ENCODE measurements around the gene CD68. TPM values are rescaled to one million over a fixed set of nuclear protein-coding genes. Genes with fewer than 3 reads are reported as not detected.

The CD68 gene
- total RNA-seq, 1 donor from 2014 or later = 398 TPM

DNA sequence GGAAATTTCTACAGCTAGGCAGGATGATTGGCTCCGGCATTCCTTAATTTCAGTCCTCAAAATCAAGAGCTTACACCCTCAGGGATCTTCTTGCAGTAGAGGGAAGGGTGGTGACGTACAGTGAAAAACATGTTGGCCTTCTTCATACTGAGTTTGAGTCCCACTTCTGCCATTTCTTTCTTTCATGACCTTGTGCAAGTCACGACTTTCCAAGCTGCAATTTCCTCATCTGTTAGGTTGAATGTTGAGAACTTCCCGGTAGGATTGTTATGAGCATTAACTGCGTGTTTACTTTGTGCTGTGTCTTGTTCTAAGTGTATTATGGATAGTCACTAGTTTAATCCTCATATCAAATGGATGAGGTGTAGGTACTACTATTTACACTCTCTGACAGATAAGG lies 9.9 kb upstream of the CD68 start:
- H3K36me3 ChIP-seq = peaks cover 68% of the 10 kb centered on the region
- intact Hi-C loops (cut with DNase I) = no loop called here
- ATAC-seq = no peak

DNA sequence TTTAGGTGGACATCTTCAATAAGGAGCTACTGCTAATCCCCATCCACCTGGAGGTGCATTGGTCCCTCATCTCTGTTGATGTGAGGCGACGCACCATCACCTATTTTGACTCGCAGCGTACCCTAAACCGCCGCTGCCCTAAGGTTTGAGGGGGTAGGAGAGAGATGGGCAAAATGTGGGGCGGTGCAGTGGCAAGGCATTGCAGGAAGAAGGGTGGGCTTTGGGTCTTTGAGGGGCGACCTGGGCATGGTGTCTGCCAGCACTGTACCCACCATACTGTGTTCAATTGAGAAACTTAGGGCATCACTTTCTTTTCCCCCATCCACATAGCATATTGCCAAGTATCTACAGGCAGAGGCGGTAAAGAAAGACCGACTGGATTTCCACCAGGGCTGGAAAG lies 9.1 kb upstream of the CD68 start:
- intact Hi-C loops (cut with DNase I) = no loop called here
- no peaks in the 10 kb centered on the region for H3K9me3 ChIP-seq

More for the DNA sequence above, 9.9 kb upstream of the CD68 start:
- Histone ChIP-seq H3K4me3 (no peak overlapping the region), H3K4me1 (peaks cover 7% of the 10 kb centered on the region), H3K27me3 (no peaks in the 10 kb centered on the region), H3K9me3 (no peaks in the 10 kb centered on the region), H3K27ac (no peak overlapping the region)
- DNase-seq = no peak
- TF ChIP-seq, protein P1, sequence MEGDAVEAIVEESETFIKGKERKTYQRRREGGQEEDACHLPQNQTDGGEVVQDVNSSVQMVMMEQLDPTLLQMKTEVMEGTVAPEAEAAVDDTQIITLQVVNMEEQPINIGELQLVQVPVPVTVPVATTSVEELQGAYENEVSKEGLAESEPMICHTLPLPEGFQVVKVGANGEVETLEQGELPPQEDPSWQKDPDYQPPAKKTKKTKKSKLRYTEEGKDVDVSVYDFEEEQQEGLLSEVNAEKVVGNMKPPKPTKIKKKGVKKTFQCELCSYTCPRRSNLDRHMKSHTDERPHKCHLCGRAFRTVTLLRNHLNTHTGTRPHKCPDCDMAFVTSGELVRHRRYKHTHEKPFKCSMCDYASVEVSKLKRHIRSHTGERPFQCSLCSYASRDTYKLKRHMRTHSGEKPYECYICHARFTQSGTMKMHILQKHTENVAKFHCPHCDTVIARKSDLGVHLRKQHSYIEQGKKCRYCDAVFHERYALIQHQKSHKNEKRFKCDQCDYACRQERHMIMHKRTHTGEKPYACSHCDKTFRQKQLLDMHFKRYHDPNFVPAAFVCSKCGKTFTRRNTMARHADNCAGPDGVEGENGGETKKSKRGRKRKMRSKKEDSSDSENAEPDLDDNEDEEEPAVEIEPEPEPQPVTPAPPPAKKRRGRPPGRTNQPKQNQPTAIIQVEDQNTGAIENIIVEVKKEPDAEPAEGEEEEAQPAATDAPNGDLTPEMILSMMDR (IDR thresholded peaks at IDR 0.05) = no peak

DNA sequence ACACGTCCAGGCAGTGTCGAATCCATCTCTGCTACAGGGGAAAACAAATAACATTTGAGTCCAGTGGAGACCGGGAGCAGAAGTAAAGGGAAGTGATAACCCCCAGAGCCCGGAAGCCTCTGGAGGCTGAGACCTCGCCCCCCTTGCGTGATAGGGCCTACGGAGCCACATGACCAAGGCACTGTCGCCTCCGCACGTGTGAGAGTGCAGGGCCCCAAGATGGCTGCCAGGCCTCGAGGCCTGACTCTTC lies 7.2 kb upstream of the CD68 start:
- Histone ChIP-seq H3K9me3 (no peaks in the 10 kb centered on the region), H3K27ac (peak overlapping the region; percentile 83), H3K27me3 (no peaks in the 10 kb centered on the region), H3K36me3 (peaks cover 68% of the 10 kb centered on the region), H3K4me1 (peaks cover 31% of the 10 kb centered on the region), H3K4me3 (peak overlapping the region; percentile 99)
- intact Hi-C loops (cut with DNase I) = no loop called here
- no peak for ATAC-seq
- TF ChIP-seq, protein P1 (IDR thresholded peaks at IDR 0.05) = no peak
- no peak for DNase-seq

More for the DNA sequence above, 9.1 kb upstream of the CD68 start:
- no peak overlapping the region for H3K27ac ChIP-seq
- peaks cover 15% of the 10 kb centered on the region for H3K4me1 ChIP-seq
- DNase-seq = no peak
- no peaks in the 10 kb centered on the region for H3K27me3 ChIP-seq
- H3K4me3 ChIP-seq = no peak overlapping the region
- H3K36me3 ChIP-seq = peaks cover 68% of the 10 kb centered on the region
- TF ChIP-seq, protein P1 (IDR thresholded peaks at IDR 0.05) = no peak
- ATAC-seq = no peak

DNA sequence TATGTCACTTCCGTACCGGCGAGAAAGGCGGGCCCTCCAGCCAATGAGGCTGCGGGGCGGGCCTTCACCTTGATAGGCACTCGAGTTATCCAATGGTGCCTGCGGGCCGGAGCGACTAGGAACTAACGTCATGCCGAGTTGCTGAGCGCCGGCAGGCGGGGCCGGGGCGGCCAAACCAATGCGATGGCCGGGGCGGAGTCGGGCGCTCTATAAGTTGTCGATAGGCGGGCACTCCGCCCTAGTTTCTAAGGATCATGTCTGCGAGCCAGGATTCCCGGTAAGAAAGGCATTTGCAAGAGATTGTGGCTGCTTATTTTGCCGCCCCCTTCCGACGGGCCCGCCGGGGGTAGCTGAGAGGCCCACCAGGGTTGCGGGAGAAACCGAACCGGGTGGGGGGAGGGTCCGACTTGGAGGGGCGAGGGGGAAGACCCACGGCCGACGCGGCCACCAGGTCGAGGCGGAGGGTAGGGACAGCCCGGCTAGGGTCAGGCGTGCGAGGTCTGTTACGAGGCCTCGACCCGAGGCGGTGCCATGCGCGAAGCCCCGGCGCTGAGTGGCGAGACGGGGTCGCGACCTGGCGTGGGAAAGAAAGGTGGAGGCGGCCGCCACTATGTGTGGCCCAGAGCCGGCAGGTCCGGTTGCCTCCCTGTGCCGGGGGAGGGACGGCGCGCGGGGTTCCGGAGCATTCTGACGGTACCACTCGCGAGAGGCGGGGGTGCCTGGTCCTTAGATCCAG lies 6.7 kb upstream of the CD68 start:
- H3K9me3 ChIP-seq = no peaks in the 10 kb centered on the region
- peaks cover 35% of the 10 kb centered on the region for H3K4me1 ChIP-seq
- no peaks in the 10 kb centered on the region for H3K27me3 ChIP-seq
- peak; percentile 99 for DNase-seq
- TF ChIP-seq, protein P1 (IDR thresholded peaks at IDR 0.05) = no peak
- peak; percentile 94 for ATAC-seq
- peaks cover 68% of the 10 kb centered on the region for H3K36me3 ChIP-seq
- peak overlapping the region; percentile 99 for H3K4me3 ChIP-seq
- intact Hi-C loops (cut with DNase I) = no loop called here
- peak overlapping the region; percentile 99 for H3K27ac ChIP-seq

DNA sequence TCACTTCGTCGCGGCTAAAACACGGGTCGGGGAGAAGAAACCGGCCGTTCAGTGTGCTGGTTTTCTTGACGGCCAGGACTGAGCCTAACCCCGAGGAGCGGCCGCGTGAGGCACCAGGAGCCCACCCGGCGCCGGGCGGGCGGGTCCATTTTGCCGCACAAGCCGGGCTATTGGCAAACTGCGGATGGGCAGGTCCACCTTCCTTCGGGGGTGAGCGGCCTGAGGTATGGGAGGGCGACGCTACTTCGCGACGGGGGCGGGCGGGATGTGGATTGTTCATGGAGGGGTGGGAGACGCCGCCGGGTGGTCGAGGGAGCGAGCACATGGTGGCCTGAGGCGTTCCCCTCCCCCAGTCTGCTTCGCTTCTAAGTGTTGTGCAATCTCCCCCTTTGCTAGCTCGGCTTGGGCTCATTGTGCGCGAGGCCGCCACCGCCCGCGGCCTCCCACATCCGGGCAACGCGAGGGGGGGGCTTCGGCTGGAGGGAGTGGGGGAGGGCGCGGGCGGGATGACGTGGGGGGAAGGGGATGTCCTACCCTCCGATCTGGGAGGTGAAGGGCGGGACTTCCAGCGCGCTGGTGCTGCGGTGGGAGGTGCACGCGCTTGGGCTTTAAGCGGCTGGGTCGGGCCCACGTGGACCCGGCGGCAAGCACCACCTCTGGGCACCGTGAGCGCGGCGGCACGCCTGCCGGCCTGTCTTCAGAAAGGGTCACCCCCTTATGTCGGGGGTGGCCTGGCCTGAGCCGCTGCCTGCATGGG lies 5.9 kb upstream of the CD68 start:
- no peaks in the 10 kb centered on the region for H3K9me3 ChIP-seq
- TF ChIP-seq, protein P1 (IDR thresholded peaks at IDR 0.05) = no peak
- peaks cover 72% of the 10 kb centered on the region for H3K36me3 ChIP-seq
- H3K27ac ChIP-seq = peak overlapping the region; percentile 99
- intact Hi-C loops (cut with DNase I) = no loop called here
- peaks cover 42% of the 10 kb centered on the region for H3K4me1 ChIP-seq
- DNase-seq (peak; percentile 95), ATAC-seq (peak; percentile 81)
- peak overlapping the region; percentile 99 for H3K4me3 ChIP-seq
- no peaks in the 10 kb centered on the region for H3K27me3 ChIP-seq

Measured in upper lobe of right lung (tissue), 1 donor.